H1 (cell line): ENCODE data around the gene PTK6. TPM values are rescaled to one million over a fixed set of nuclear protein-coding genes. Genes with fewer than 3 reads are reported as not detected.

Experiments used
- CTCF ChIA-PET: fragments of 300-600 bp; sonication (Branson Sonifier 250); formaldehyde crosslinking; loops from one replicate; lab custom pipeline; 2021; ENCODE audit not compliant: partially characterized antibody; lab: Charles Lee
- POLR2A ChIA-PET: fragments of 300-600 bp; sonication (Branson Sonifier 250); formaldehyde crosslinking; loops from one replicate; lab custom pipeline; 2021; ENCODE audit warnings: inconsistent platforms; ENCODE audit not compliant: partially characterized antibody; lab: Charles Lee
- DNase-seq, 2 experiments: peaks; one replicate each; pipeline versions ENCODE4 v3.0.0 to v3.0.0-alpha.2; 2010 to 2022; ENCODE audit warnings: low spot score in 2 of 2, low read depth in 1 of 2, mixed read lengths in 1 of 2
- FAIRE-seq: peaks from 2 replicates; lab custom pipeline; 2011; peaks lifted over from hg19 to GRCh38; lab: Jason Lieb, UNC
- H2AFZ ChIP-seq: 2 replicates; pipeline ENCODE4 v1.8.1; 2012; ENCODE audit warnings: low read length, inconsistent platforms
- H2AK5ac ChIP-seq: 2 replicates; pipeline ENCODE4 v1.6.1; 2013; ENCODE audit warnings: low read depth, low read length
- H2BK120ac ChIP-seq: replicated peaks from 2 replicates; pipeline ENCODE3; 2013; ENCODE audit warnings: low read depth, low read length, inconsistent platforms
- H2BK12ac ChIP-seq: 2 replicates; pipeline ENCODE4 v1.6.1; 2013; ENCODE audit warnings: low read depth, low read length
- H2BK15ac ChIP-seq: 2 replicates; pipeline ENCODE4 v1.6.1; 2013; ENCODE audit warnings: low read length
- H2BK20ac ChIP-seq: 2 replicates; pipeline ENCODE4 v1.6.1; 2013; ENCODE audit warnings: low read length
- H2BK5ac ChIP-seq: 2 replicates; pipeline ENCODE4 v1.6.1; 2013; ENCODE audit warnings: low read depth, low read length
- H3K14ac ChIP-seq: 2 replicates; pipeline ENCODE4 v1.6.1; 2013; ENCODE audit warnings: inconsistent platforms; ENCODE audit not compliant: insufficient read length
- H3K18ac ChIP-seq: 2 replicates; pipeline ENCODE4 v1.6.1; 2013; ENCODE audit warnings: low read length; ENCODE audit errors: extremely low read depth
- H3K23ac ChIP-seq: 2 replicates; pipeline ENCODE4 v1.6.1; 2013; ENCODE audit warnings: inconsistent platforms; ENCODE audit not compliant: insufficient read length
- H3K23me2 ChIP-seq: 2 replicates; pipeline ENCODE4 v1.6.1; 2013; ENCODE audit warnings: low read depth, low read length
- H3K27ac ChIP-seq: 2 replicates; pipeline ENCODE4 v1.6.1; 2011; ENCODE audit warnings: low read depth, low read length, inconsistent platforms
- H3K27me3 ChIP-seq, 4 experiments: replicated peaks in 1 of 4; 1 replicate in 1 of 4; 2 replicates in 3 of 4; pipeline versions ENCODE4 v1.6.1 to v1.8.1; 2011 to 2013; ENCODE audit warnings: low read length in 3 of 4, mild to moderate bottlenecking in 3 of 4, inconsistent platforms in 2 of 4, mixed read lengths in 2 of 4, moderate library complexity in 1 of 4; ENCODE audit not compliant: control insufficient read depth in 3 of 4, insufficient read depth in 3 of 4; ENCODE audit errors: extremely low read depth in 1 of 4
- H3K36me3 ChIP-seq, 4 experiments: 2 replicates each; pipeline versions ENCODE4 v1.6.1 to v1.8.1; 2011 to 2013; ENCODE audit warnings: mild to moderate bottlenecking in 4 of 4, low read length in 3 of 4, moderate library complexity in 2 of 4, control low read depth in 1 of 4, inconsistent platforms in 1 of 4; ENCODE audit not compliant: insufficient read depth in 4 of 4, control insufficient read depth in 2 of 4
- H3K4ac ChIP-seq: replicated peaks from 2 replicates; pipeline ENCODE3; 2013; ENCODE audit warnings: low read length, low read depth, mixed read lengths, inconsistent platforms; ENCODE audit not compliant: insufficient read length
- H3K4me1 ChIP-seq, 4 experiments: replicated peaks in 1 of 4; 1 replicate in 1 of 4; 2 replicates in 3 of 4; pipeline versions ENCODE4 v1.6.1 to v1.8.1; 2011 to 2013; ENCODE audit warnings: low read length in 3 of 4, inconsistent platforms in 2 of 4, mixed read lengths in 1 of 4; ENCODE audit not compliant: insufficient read depth in 4 of 4, control insufficient read depth in 3 of 4
- H3K4me2 ChIP-seq, 2 experiments: 2 replicates each; pipeline versions ENCODE4 v1.6.1 to v1.8.1; 2011 to 2013; ENCODE audit warnings: low read depth in 2 of 2, low read length in 2 of 2, control low read depth in 1 of 2, inconsistent platforms in 1 of 2, mild to moderate bottlenecking in 1 of 2; ENCODE audit not compliant: insufficient read depth in 1 of 2
- H3K4me3 ChIP-seq, 4 experiments: fragments of 200-600, 300-600 bp in 1 of 4; sonication (generic), shearing (Covaris generic), sonication (Bioruptor Twin) in 1 of 4; 2 replicates each; pipeline versions ENCODE4 v1.5.1 to v1.8.1; 2011 to 2016; ENCODE audit warnings: low read length in 4 of 4, low read depth in 3 of 4, control low read depth in 2 of 4, inconsistent platforms in 2 of 4, mild to moderate bottlenecking in 2 of 4, mixed read lengths in 1 of 4, moderate library complexity in 1 of 4; ENCODE audit not compliant: insufficient read depth in 2 of 4; ENCODE audit errors: extremely low read depth in 1 of 4
- H3K56ac ChIP-seq: replicated peaks from 2 replicates; pipeline ENCODE3; 2013; ENCODE audit warnings: low read depth, mild to moderate bottlenecking, mixed read lengths, low read length, inconsistent platforms; ENCODE audit not compliant: insufficient read length
- H3K79me1 ChIP-seq: 2 replicates; pipeline ENCODE4 v1.6.1; 2013; ENCODE audit warnings: low read depth, low read length, control low read depth
- H3K79me2 ChIP-seq, 2 experiments: 2 replicates each; pipeline versions ENCODE4 v1.6.1 to v1.8.1; 2012 to 2013; ENCODE audit warnings: low read length in 2 of 2, mild to moderate bottlenecking in 2 of 2, inconsistent platforms in 1 of 2; ENCODE audit not compliant: insufficient read depth in 2 of 2, control insufficient read depth in 1 of 2
- H3K9ac ChIP-seq, 4 experiments: replicated peaks in 1 of 4; 1 replicate in 1 of 4; 2 replicates in 3 of 4; pipeline versions ENCODE4 v1.6.1 to v1.8.1; 2011 to 2013; ENCODE audit warnings: low read depth in 3 of 4, low read length in 3 of 4, control low read depth in 2 of 4, mild to moderate bottlenecking in 2 of 4, moderate library complexity in 2 of 4, inconsistent platforms in 1 of 4; ENCODE audit errors: extremely low read depth in 1 of 4
- H3K9me3 ChIP-seq, 2 experiments: 2 replicates each; pipeline versions ENCODE4 v1.6.1 to v1.8.1; 2012 to 2013; ENCODE audit warnings: mild to moderate bottlenecking in 2 of 2, moderate library complexity in 2 of 2, control low read depth in 1 of 2, inconsistent platforms in 1 of 2, low read depth in 1 of 2, low read length in 1 of 2, mixed read lengths in 1 of 2; ENCODE audit not compliant: insufficient read depth in 2 of 2
- H4K20me1 ChIP-seq, 2 experiments: replicated peaks in 1 of 2; 2 replicates each; pipeline versions ENCODE3 to v1.8.1; 2011 to 2013; ENCODE audit warnings: inconsistent platforms in 2 of 2, low read length in 2 of 2, mild to moderate bottlenecking in 1 of 2; ENCODE audit not compliant: insufficient read depth in 2 of 2, control insufficient read depth in 1 of 2
- H4K5ac ChIP-seq: 2 replicates; pipeline ENCODE4 v1.6.1; 2013; ENCODE audit warnings: low read length, low read depth, mixed read lengths, inconsistent platforms; ENCODE audit not compliant: insufficient read length
- H4K8ac ChIP-seq: 2 replicates; pipeline ENCODE4 v1.8.0; 2013; ENCODE audit warnings: mild to moderate bottlenecking, moderate library complexity, low read length, inconsistent platforms; ENCODE audit not compliant: insufficient read depth; ENCODE audit errors: extremely low read depth
- H4K91ac ChIP-seq: replicated peaks from 2 replicates; pipeline ENCODE3; 2013; ENCODE audit warnings: low read length, mixed read lengths, inconsistent platforms; ENCODE audit not compliant: insufficient read length
- BCL11A ChIP-seq, 2 experiments: IDR thresholded peaks; one replicate each; pipeline ENCODE4 v1.6.1; 2011; ENCODE audit warnings: low read depth in 2 of 2, low read length in 2 of 2, mild to moderate bottlenecking in 2 of 2
- CBX8 ChIP-seq: fragments of 300-800, 300-1000 bp; sonication (generic); IDR thresholded peaks from 2 replicates; pipeline ENCODE4 v1.7.1; 2016; ENCODE audit warnings: low read depth, low read length, borderline replicate concordance
- CREB1 ChIP-seq: IDR thresholded peaks from 2 replicates; pipeline ENCODE4 v1.6.1; 2012; ENCODE audit warnings: inconsistent platforms
- POLR2AphosphoS5 ChIP-seq: IDR thresholded peaks from 2 replicates; pipeline ENCODE4 v1.6.1; 2011; ENCODE audit warnings: low read depth, low read length
- RAD21 ChIP-seq, 2 experiments: IDR thresholded peaks in 1 of 2; conservative IDR thresholded peaks in 1 of 2; 2 replicates each; pipeline ENCODE4 v1.6.1; 2011; ENCODE audit warnings: low read depth in 2 of 2, low read length in 2 of 2, improper control_type of control experiment in 1 of 2, inconsistent platforms in 1 of 2, mild to moderate bottlenecking in 1 of 2, moderate library complexity in 1 of 2
- RXRA ChIP-seq: IDR thresholded peaks from 2 replicates; pipeline ENCODE4 v1.6.1; 2011; ENCODE audit warnings: low read depth, mild to moderate bottlenecking, low read length, moderate library complexity; ENCODE audit not compliant: insufficient read depth
- SP1 ChIP-seq: IDR thresholded peaks from 2 replicates; pipeline ENCODE4 v1.6.1; 2011; ENCODE audit warnings: low read depth, low read length
- SRF ChIP-seq: IDR thresholded peaks from 2 replicates; pipeline ENCODE4 v1.6.1; 2011; ENCODE audit warnings: mild to moderate bottlenecking, low read depth, low read length, moderate library complexity
- SUZ12 ChIP-seq: fragments of 200-600 bp; sonication (generic); IDR thresholded peaks from 2 replicates; pipeline ENCODE4 v1.6.1; 2012; ENCODE audit warnings: mild to moderate bottlenecking, inconsistent platforms, low read length, moderate library complexity, mixed read lengths
- TBP ChIP-seq: IDR thresholded peaks from 2 replicates; pipeline ENCODE4 v1.6.1; 2011; ENCODE audit warnings: low read depth, low read length, improper control_type of control experiment
- WGBS, 2 experiments: shearing (Covaris generic) in 1 of 2; methylation state at CpG; one replicate each; pipeline versions ENCODE4 v1.1.6 to v1.1.7; 2013 to 2015; ENCODE audit warnings: low lambda C conversion rate in 2 of 2, mixed read lengths in 2 of 2, inconsistent platforms in 1 of 2, low coverage in 1 of 2, missing lambda C conversion rate in 1 of 2; ENCODE audit not compliant: insufficient replicate concordance in 2 of 2, insufficient coverage in 1 of 2, insufficient read length in 1 of 2; ENCODE audit errors: extremely low coverage in 1 of 2, missing lambda C conversion rate in 1 of 2; 5-methylcytosine and 5-hydroxymethylcytosine counted together
- polyA plus RNA-seq, 7 experiments: library from polyadenylated mRNA; depleted of rRNA in 3 of 7; stranded (reverse) in 5 of 7; unstranded in 2 of 7; fragments of >200 nt in 5 of 7; fragments of 200-250 nt in 2 of 7; gene quantifications; 1 replicate in 5 of 7; 2 replicates in 1 of 7; 4 replicates in 1 of 7; pipeline versions ENCODE4 v1.2.1 to v1.2.3, GENCODE V29; 2011 to 2013; ENCODE audit warnings: missing spikeins in 2 of 7, mixed read lengths in 2 of 7
- total RNA-seq: library from RNA; stranded (reverse); fragmentation: NEBNext Ultra II Directional; extraction: Animal tissue kit (Norgen Biotek cat#: 25700); gene quantifications from 2 replicates; pipeline ENCODE4 v1.2.1, GENCODE V29; 2021

The PTK6 gene
- total and polyA plus RNA-seq, 2 of the 8 experiments (the other 6 are each of a cell fraction or from before 2014, with no cell fraction given) = 0.12 to 0.19 TPM

DNA sequence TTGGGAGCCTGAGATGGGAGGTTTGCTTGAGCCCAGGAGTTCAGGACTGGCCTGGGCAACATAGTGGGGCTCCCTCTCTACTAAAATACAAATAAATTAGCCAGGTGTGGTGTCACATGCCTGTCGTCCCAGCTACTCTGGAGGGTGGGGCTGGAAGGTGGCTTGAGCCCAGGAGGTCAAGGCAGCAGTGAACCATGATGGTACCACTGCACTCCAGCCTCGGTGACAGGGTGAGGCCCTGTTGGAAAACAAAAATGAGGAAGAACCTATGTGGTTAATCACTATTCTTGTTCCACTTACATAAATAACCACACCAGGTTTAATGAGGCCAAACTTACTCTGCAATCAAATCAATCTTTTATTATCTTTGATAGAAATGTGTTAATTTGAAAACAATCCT is 11.2 kb downstream of the PTK6 start:
- Histone ChIP-seq H3K4me3 (no peak overlapping the region), H3K4me2 (no peak overlapping the region), H3K23me2 (peaks cover 7% of the 10 kb centered on the region; the same call in 1 of the 2 replicates), H3K56ac (no peak overlapping the region), H2BK20ac (no peak overlapping the region), H3K27ac (no peak overlapping the region), H2AK5ac (no peak overlapping the region), H3K79me1 (peaks cover 7% of the 10 kb centered on the region; the same call in 1 of the 2 replicates), H3K27me3 (no peaks in the 10 kb centered on the region), H4K20me1 (peaks cover 3 to 14% of the 10 kb centered on the region in 2 experiments), H3K79me2 (peaks cover 0 to 4% of the 10 kb centered on the region in 2 experiments; a peak in 1 of 4 replicates), H2BK5ac (no peak overlapping the region), H3K4me1 (peaks cover 0 to 10% (median 3%) of the 10 kb centered on the region in 4 experiments; a peak in 3 of 7 replicates), H3K14ac (no peak overlapping the region), H2AFZ (no peak overlapping the region), H4K8ac (no peak overlapping the region), H4K91ac (no peak overlapping the region), H2BK12ac (no peak overlapping the region), H3K9ac (no peak overlapping the region), H2BK120ac (no peak overlapping the region), H3K36me3 (peaks cover 0 to 14% (median 0%) of the 10 kb centered on the region in 4 experiments; a peak in 2 of 8 replicates), H3K23ac (no peak overlapping the region), H3K4ac (no peak overlapping the region), H3K18ac (no peak overlapping the region), H2BK15ac (no peak overlapping the region), H3K9me3 (no peaks in the 10 kb centered on the region), H4K5ac (no peak overlapping the region)
- POLR2A ChIA-PET = interaction anchor here (0.9 to 1.3 kb wide), 2 partner anchors 11 to 30 kb away, joined by 4 to 6 read pairs; no protein-coding TSS in a partner anchor
- DNase-seq (no peak), FAIRE-seq (no peak)
- TF ChIP-seq BCL11A (IDR thresholded peaks at IDR 0.05; ENCODE audit: low read depth in 2 of 2, low read length in 2 of 2) (no peak), CREB1 (no peak), RXRA (no peak), SP1 (no peak), SRF (no peak), SUZ12 (no peak), CBX8 (no peak), POLR2AphosphoS5 (no peak), RAD21 (IDR thresholded peaks at IDR 0.05 in 1 of 2, conservative IDR thresholded peaks at IDR 0.05 in 1 of 2; ENCODE audit: low read depth in 2 of 2, low read length in 2 of 2) (no peak), TBP (no peak)
- 61% methylated on average over 2 of the region's 2 CpGs; no CpG with 5 or more reads in 1 of the 2 experiments for WGBS, 2 experiments
- CTCF ChIA-PET = interaction anchor here (1.2 kb wide), 1 partner anchor 8 kb away, joined by 3 read pairs; no protein-coding TSS in a partner anchor
